ENCODE results near the gene DTL.
"Not testable (repeated sequence)": the region's sequence is repeated elsewhere in the genome, so short reads cannot be mapped to it uniquely, and the experiment has no call there.

The DTL gene

GRCh38 chr1:212035123-212035834, at the start of gene DTL, which contains the start of gene INTS7:
TSS of gene DTL (plus strand) at chr1:212035748. CDS start at chr1:212035891, 143 bp downstream.
TSS of gene INTS7 (minus strand) at chr1:212035557. CDS start at chr1:212035437, 120 bp downstream.
- DNase-seq, result peak; percentile 95

- no peak for DNase-seq
Observed at GRCh38 chr1:211986628-211987254, 48.8 kb upstream of the DTL start.

GRCh38 chr1:211991695-211992094, 43.9 kb upstream of the DTL start:
- no peak for DNase-seq

- not testable (repeated sequence) for DNase-seq
Observed at GRCh38 chr1:211997426-211997825, 38.1 kb upstream of the DTL start.

GRCh38 chr1:212002536-212002935, 33.0 kb upstream of the DTL start:
- DNase-seq, result no peak

- no peak for DNase-seq
Observed at GRCh38 chr1:212004895-212005608, 30.5 kb upstream of the DTL start.

- DNase-seq, result no peak
Observed at GRCh38 chr1:212007178-212007577, 28.4 kb upstream of the DTL start.

- no peak for DNase-seq
Observed at GRCh38 chr1:212007886-212008285, 27.7 kb upstream of the DTL start.

- DNase-seq, result no peak
Observed at GRCh38 chr1:212009561-212009960, 26.0 kb upstream of the DTL start.

GRCh38 chr1:212010004-212010403, 25.5 kb upstream of the DTL start:
- no peak for DNase-seq

GRCh38 chr1:212012034-212012740, 23.4 kb upstream of the DTL start:
- DNase-seq, result peak; percentile 59

- no peak for DNase-seq
Observed at GRCh38 chr1:212013672-212014071, 21.9 kb upstream of the DTL start.

GRCh38 chr1:212020975-212021374, 14.6 kb upstream of the DTL start:
- DNase-seq, result no peak

- no peak for DNase-seq
Observed at GRCh38 chr1:212021563-212021962, 14.0 kb upstream of the DTL start.

GRCh38 chr1:212022908-212023307, 12.6 kb upstream of the DTL start:
- DNase-seq, result not testable (repeated sequence)

- no peak for DNase-seq
Observed at GRCh38 chr1:212024469-212025149, 10.9 kb upstream of the DTL start.

GRCh38 chr1:212027727-212028126, 7.8 kb upstream of the DTL start:
- not testable (repeated sequence) for DNase-seq

- DNase-seq, result no peak
Observed at GRCh38 chr1:212030936-212031528, 4.5 kb upstream of the DTL start.

- DNase-seq, result no peak
Observed at GRCh38 chr1:212034516-212035122, 929 bp upstream of the DTL start.

GRCh38 chr1:212035835-212036605, 472 bp downstream of the DTL start:
- DNase-seq, result no peak

- no peak for DNase-seq
Observed at GRCh38 chr1:212037900-212038299, 2.4 kb downstream of the DTL start.

All from activated T-cell treated with anti-CD3 and anti-CD28 coated beads for 4 hours (primary cell).